Measurements from ENCODE around the gene TAPBPL.

The TAPBPL gene

DNA sequence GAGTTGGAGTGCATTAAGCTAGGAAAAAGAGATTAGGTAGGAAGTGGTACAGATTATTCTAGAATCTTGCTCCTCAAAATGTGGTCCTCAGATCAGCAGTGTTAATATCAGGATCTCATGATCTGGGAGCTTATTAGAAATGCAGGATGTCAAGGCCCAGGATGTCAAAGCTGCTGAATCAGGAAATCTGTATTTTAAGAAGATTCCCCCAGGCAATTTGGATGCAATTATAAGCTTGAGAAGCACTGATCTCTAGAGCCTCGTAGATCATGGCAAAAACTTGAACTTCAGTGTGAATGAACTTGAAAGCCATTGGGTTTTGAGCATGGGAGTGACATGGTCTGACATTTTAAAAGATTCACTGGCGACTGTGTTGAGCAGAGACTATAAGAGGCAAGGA lies 48.6 kb downstream of the TAPBPL start:
- no peak for TF ChIP-seq CTCF (IDR thresholded peaks at IDR 0.05)

GRCh38 chr12:6507102-6507998 lies 55.5 kb downstream of the TAPBPL start:
- no peak for TF ChIP-seq CTCF (IDR thresholded peaks at IDR 0.05)

DNA sequence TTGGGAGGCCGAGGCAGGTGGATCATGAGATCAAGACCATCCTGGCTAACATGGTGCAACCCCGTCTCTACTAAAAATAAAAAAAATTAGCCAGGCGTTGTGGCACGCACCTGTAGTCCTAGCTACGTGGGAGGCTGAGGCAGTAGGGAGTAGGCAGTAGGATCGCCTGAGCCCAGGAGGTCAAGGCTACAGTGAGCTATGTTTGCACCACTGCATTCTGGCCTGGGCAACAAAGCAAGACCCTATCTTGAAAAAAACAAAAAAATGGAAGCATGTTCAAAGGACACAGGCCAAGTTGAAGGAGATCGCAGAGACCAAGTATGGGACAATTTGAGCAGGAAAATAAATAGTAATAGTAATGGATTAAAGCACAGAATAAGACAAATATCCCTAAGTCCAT lies 56.2 kb downstream of the TAPBPL start:
- no peak for TF ChIP-seq CTCF (IDR thresholded peaks at IDR 0.05)
